OCI-LY7 (cell line): ENCODE measurements around the gene EPHB3. TPM values are rescaled to one million over a fixed set of nuclear protein-coding genes. Genes with fewer than 3 reads are reported as not detected.

Experiments used
- BruUV-seq: library from RNA; stranded (reverse); fragments of 400-500 nt; replicated peaks from 2 replicates; lab custom pipeline; 2021; lab: Mats Ljungman, UMichigan
- CTCF ChIA-PET: fragments of 300-600 bp; sonication (Branson Sonifier 250); formaldehyde crosslinking; loops from one replicate; lab custom pipeline; 2022; ENCODE audit warnings: antibody characterized with exemption; ENCODE audit not compliant: unreplicated experiment; lab: Charles Lee
- POLR2A ChIA-PET: fragments of 300-600 bp; sonication (Branson Sonifier 250); formaldehyde crosslinking; loops from one replicate; lab custom pipeline; 2022; ENCODE audit warnings: antibody characterized with exemption; lab: Charles Lee
- DNase-seq: peaks from one replicate; pipeline ENCODE4 v3.0.0-alpha.2; 2015; ENCODE audit warnings: low spot score
- H2AFZ ChIP-seq: fragments of 200-600 bp; sonication (generic), shearing (Covaris generic); 2 replicates; pipeline ENCODE4 v1.6.1; 2014; ENCODE audit warnings: mild to moderate bottlenecking, antibody characterized with exemption, low read length, moderate library complexity
- H3K27ac ChIP-seq: fragments of 200-600 bp; sonication (generic); 2 replicates; pipeline ENCODE4 v1.5.1; 2014; ENCODE audit warnings: mixed run types, low read depth, mild to moderate bottlenecking, moderate library complexity, low read length, inconsistent platforms; ENCODE audit not compliant: poor library complexity, severe bottlenecking
- H3K36me3 ChIP-seq: fragments of 200-600 bp; sonication (generic); 2 replicates; pipeline ENCODE4 v1.6.1; 2014; ENCODE audit warnings: mild to moderate bottlenecking, antibody characterized with exemption, low read length, moderate library complexity, mixed read lengths; ENCODE audit not compliant: insufficient read depth
- H3K4me1 ChIP-seq: fragments of 200-600 bp; sonication (generic); 2 replicates; pipeline ENCODE4 v1.5.1; 2014; ENCODE audit warnings: mild to moderate bottlenecking, low read length; ENCODE audit not compliant: insufficient read depth, poor library complexity, severe bottlenecking
- H3K4me2 ChIP-seq: fragments of 200-600 bp; sonication (generic); 2 replicates; pipeline ENCODE4 v1.6.1; 2014; ENCODE audit warnings: mild to moderate bottlenecking, low read length
- H3K4me3 ChIP-seq: fragments of 200-600 bp; sonication (generic); 2 replicates; pipeline ENCODE4 v1.5.1; 2014; ENCODE audit warnings: mild to moderate bottlenecking, low read depth, low read length; ENCODE audit not compliant: poor library complexity, severe bottlenecking
- H3K79me2 ChIP-seq: fragments of 200-600 bp; sonication (generic); 2 replicates; pipeline ENCODE4 v1.6.1; 2016; ENCODE audit warnings: low read depth, mild to moderate bottlenecking, low read length, moderate library complexity, mixed read lengths; ENCODE audit not compliant: insufficient read depth
- H3K9me2 ChIP-seq: fragments of 200-600 bp; sonication (generic); 2 replicates; pipeline ENCODE4 v1.6.1; 2016; ENCODE audit warnings: mild to moderate bottlenecking, low read length, mixed read lengths; ENCODE audit not compliant: insufficient read depth
- H3K9me3 ChIP-seq: fragments of 200-600 bp; sonication (generic); 2 replicates; pipeline ENCODE4 v1.6.1; 2014; ENCODE audit warnings: mild to moderate bottlenecking, mixed run types, low read length, mixed read lengths
- H4K20me1 ChIP-seq: fragments of 200-600 bp; sonication (generic); 2 replicates; pipeline ENCODE4 v1.6.1; 2014; ENCODE audit warnings: mild to moderate bottlenecking, antibody characterized with exemption, low read length, moderate library complexity, mixed read lengths; ENCODE audit not compliant: insufficient read depth
- EZH2phosphoT487 ChIP-seq: fragments of 200-600 bp; sonication (generic); IDR thresholded peaks from 2 replicates; pipeline ENCODE4 v1.6.1; 2018; ENCODE audit warnings: low read depth, borderline replicate concordance, mild to moderate bottlenecking, mixed run types, antibody characterized with exemption, low read length, moderate library complexity, mixed read lengths
- intact Hi-C: fragments of 100-400 bp; cut with micrococcal nuclease; formaldehyde crosslinking; loops from one replicate; pipeline ENCODE4 v1.10.0; 2022; ENCODE audit not compliant: unreplicated experiment
- total RNA-seq, 2 experiments: library from RNA; depleted of rRNA in 1 of 2; stranded (reverse); fragments of >200 nt in 1 of 2; shearing (Covaris generic) in 1 of 2; gene quantifications; 2 replicates each; pipeline ENCODE4 v1.2.3, GENCODE V29; 2014 to 2022
- TF ChIP-seq, protein P1 (sequence below): fragments of 200-600 bp; sonication (generic); conservative IDR thresholded peaks from 2 replicates; pipeline ENCODE4 v1.5.1; 2014; ENCODE audit warnings: mild to moderate bottlenecking, antibody characterized with exemption, low read length, moderate library complexity, mixed read lengths

The EPHB3 gene
- total RNA-seq, 2 experiments from 2014 or later: not detected

DNA sequence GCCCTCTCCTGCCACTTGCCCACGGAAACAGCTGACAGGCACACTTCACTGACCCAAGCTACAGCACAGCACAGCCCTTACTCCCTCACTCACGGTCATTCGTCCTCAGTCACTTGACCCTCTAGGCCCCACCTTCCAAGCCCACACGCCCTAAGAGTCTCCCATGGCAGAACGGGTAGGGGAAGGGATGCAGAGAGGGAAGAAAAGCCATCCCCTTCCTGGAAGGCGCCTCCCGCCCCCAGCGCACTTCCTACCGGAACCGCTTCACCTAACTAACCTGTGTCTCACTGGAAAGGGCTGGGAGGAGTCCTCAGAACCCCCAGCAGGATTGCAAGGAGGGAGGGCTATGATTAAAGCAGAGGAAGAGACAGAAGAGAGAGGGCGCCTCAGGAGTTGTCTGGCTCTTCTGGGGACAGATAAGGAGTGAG is 22.9 kb downstream of the EPHB3 start:
- Histone ChIP-seq H3K79me2 (no peaks in the 10 kb centered on the region), H3K4me3 (no peak overlapping the region), H3K36me3 (no peaks in the 10 kb centered on the region), H3K4me1 (no peaks in the 10 kb centered on the region), H4K20me1 (no peaks in the 10 kb centered on the region; the same call in 1 of the 2 replicates), H3K9me3 (no peaks in the 10 kb centered on the region), H3K27ac (no peak overlapping the region), H3K9me2 (no peaks in the 10 kb centered on the region), H3K4me2 (no peak overlapping the region), H2AFZ (no peak overlapping the region)
- no TSS peak for BruUV-seq
- CTCF ChIA-PET: no interaction called here
- DNase-seq: no peak
- intact Hi-C loops: no loop called here
- POLR2A ChIA-PET: interaction anchor here (0.5 kb wide), 1 partner anchor 312 kb away, joined by 4 read pairs; no protein-coding TSS in a partner anchor
- TF ChIP-seq EZH2phosphoT487: no peak
- TF ChIP-seq, protein P1, sequence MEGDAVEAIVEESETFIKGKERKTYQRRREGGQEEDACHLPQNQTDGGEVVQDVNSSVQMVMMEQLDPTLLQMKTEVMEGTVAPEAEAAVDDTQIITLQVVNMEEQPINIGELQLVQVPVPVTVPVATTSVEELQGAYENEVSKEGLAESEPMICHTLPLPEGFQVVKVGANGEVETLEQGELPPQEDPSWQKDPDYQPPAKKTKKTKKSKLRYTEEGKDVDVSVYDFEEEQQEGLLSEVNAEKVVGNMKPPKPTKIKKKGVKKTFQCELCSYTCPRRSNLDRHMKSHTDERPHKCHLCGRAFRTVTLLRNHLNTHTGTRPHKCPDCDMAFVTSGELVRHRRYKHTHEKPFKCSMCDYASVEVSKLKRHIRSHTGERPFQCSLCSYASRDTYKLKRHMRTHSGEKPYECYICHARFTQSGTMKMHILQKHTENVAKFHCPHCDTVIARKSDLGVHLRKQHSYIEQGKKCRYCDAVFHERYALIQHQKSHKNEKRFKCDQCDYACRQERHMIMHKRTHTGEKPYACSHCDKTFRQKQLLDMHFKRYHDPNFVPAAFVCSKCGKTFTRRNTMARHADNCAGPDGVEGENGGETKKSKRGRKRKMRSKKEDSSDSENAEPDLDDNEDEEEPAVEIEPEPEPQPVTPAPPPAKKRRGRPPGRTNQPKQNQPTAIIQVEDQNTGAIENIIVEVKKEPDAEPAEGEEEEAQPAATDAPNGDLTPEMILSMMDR: no peak; the same call in 1 of the 2 replicates

DNA sequence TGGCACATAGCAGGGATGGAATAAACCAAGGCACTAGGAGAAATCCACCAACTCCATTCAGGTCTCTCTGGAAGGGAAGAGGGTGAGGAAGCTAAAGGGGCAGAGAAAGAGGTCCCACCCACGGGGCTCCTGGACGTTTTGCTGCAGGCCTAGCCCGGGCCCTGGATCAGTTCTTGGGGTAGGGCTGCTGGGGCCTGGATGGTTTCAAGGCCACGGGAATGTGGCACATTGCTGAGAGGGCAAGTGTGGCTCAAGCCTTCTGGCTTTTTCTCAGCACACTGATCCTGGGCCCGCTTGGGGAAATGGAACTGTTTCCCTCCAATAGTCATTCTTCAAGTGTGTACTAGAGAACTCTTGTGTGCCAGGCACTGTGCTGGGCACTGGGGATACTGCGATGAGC is 24.0 kb downstream of the EPHB3 start:
- DNase-seq: no peak
- Histone ChIP-seq H3K36me3 (no peaks in the 10 kb centered on the region), H3K79me2 (no peaks in the 10 kb centered on the region), H3K27ac (no peak overlapping the region), H2AFZ (no peak overlapping the region), H3K4me1 (no peaks in the 10 kb centered on the region), H4K20me1 (no peaks in the 10 kb centered on the region; the same call in 1 of the 2 replicates), H3K4me3 (no peak overlapping the region), H3K9me2 (no peaks in the 10 kb centered on the region), H3K4me2 (no peak overlapping the region), H3K9me3 (no peaks in the 10 kb centered on the region)
- intact Hi-C loops: no loop called here
- TF ChIP-seq EZH2phosphoT487: no peak
- TF ChIP-seq, protein P1: no peak
- ChIA-PET POLR2A (interaction anchor here (0.6 to 1.2 kb wide), 2 partner anchors 10 to 147 kb away, joined by 3 read pairs; no protein-coding TSS in a partner anchor), CTCF (no interaction called here)
- no TSS peak for BruUV-seq

DNA sequence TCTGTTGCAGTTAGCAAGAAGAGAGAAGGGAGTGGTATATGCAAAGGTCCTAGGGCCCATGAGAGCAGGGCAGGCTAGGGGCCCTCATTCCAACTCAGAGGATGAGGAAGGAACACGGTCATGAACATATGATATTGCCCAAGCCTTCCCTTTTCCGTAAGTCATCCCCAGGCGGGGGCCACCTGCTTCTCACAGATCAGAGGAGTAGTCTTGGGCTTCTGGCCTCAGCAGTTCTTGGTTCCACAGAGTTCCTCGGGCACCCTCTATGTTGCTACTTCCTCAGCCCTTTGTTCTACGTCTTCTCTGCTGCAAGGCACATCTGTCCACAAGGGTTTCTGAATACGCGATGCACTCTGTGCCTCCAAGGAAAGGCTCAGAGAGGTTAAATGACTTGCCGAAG is 25.3 kb downstream of the EPHB3 start:
- Histone ChIP-seq H3K4me1 (no peaks in the 10 kb centered on the region), H4K20me1 (no peaks in the 10 kb centered on the region; the same call in 1 of the 2 replicates), H3K79me2 (no peaks in the 10 kb centered on the region), H3K4me3 (no peak overlapping the region), H3K9me3 (no peaks in the 10 kb centered on the region), H3K36me3 (no peaks in the 10 kb centered on the region), H3K4me2 (no peak overlapping the region), H3K9me2 (no peaks in the 10 kb centered on the region), H2AFZ (no peak overlapping the region), H3K27ac (no peak overlapping the region)
- no peak for DNase-seq
- no peak for TF ChIP-seq EZH2phosphoT487
- TF ChIP-seq, protein P1: no peak
- BruUV-seq: no TSS peak
- ChIA-PET POLR2A (no interaction called here), CTCF (no interaction called here)
- intact Hi-C loops: no loop called here
